ENCODE results near the gene NUFIP2.
"Not testable (repeated sequence)": the region's sequence is repeated elsewhere in the genome, so short reads cannot be mapped to it uniquely, and the experiment has no call there.

Gene NUFIP2

DNA sequence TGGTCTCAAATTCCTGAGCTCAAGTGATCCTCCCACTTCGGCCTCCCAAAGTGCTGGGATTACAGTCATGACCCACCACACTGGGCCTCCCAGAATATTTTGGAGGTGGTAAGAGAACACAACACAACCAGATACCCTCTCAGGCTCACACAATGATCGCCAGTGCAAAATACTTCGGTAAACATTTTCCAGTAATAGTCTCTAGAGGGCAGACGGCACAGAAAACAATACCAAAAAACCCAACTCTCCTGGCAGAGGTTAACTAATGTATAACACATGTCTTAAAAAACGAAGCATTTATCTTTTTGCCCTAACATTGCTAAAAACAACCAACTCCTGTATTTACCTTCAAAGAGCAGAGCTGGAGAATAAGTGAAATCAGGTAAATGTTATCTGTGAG lies 10.5 kb downstream of the NUFIP2 start:
- no peak for DNase-seq (ENCODE audit: low read depth in 1 of 2, low spot score in 1 of 2)

DNA sequence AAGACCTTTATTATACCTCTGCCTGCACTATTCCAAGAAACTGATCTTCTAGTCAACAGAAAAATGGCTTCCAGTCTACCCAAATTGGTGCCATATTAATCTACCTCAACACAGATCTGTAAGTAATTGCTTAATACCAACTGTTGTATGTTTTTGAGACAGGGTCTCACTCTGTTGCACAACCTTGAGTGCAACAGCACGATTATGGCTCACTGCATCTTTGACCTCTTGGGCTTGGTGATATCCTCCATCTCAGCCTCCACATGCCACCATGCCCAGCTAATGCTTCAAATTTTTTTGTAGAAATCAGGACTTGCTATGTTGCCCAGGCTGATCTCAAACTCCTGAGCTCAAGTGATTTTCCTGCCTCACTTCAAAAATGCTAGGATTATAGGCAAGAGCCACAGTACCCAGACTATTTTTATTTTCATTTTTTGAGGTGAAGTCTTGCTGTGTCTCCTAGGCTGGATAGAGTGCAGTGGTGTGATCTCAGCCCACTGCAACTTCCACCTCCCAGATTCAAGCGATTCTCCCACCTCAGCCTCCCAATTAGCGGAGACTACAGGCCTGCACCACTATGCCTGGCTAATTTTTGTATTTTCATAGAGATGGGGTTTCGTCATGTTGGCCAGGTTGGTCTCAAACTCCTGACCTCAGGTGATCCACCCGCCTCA lies 14.4 kb downstream of the NUFIP2 start:
- DNase-seq (ENCODE audit: low read depth in 1 of 2, low spot score in 1 of 2): no peak

DNA sequence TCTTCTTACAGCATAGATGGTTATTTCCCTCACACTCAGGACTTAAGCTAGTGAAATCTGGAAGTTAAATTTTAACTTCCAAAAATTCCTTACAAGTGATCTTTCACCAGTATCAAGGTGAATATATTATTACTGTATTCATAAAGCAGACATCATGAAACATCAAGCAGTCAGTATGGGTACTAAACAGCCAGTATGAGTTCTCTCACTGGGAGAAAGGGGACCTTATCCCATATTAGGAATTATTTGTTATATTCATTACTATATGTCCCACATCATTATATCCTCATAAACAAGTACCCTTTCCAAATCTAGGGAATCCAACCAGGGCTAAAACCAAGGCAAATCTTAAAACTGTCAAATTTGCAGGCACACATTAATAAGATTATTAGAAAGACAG lies 15.3 kb downstream of the NUFIP2 start:
- no peak for DNase-seq (ENCODE audit: low read depth in 1 of 2, low spot score in 1 of 2)

DNA sequence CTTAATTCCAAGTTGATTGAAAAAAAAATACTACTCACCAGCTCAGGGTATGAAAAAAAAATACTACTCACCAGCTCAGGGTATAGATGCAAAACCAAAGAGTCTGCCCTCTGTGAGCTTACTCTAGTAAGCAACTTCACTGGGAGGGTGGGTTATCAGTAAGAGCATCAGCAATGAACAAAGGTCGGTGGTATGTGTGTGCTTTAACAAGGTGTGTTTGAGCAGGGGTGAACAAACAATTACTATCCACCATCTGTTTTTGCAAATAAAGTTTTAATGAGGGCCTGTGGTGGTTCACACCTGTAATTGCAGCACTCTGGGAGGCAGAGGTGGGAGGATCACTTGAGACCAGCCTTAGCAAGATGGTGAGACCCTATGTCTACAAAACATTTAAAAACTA lies 20.0 kb downstream of the NUFIP2 start:
- no peak for DNase-seq (ENCODE audit: low read depth in 1 of 2, low spot score in 1 of 2)

DNA sequence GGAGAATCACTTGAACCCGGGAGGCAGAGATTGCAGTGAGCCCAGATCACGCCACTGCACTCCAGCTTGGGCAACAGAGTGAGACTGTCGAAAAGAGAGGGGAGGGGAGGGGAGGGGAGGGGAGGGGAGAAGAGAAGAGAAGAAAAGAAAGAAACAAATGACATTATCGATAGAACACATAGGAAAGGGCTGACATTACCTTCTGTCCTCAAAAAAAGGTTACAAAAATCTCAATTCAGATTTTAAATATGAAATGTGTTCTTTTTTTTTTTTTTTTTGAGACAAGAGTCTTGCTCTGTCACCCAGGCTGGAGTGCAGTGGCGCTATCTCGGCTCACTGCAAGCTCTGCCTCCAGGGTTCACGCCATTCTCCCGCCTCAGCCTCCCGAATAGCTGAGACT lies 22.0 kb downstream of the NUFIP2 start:
- not testable (repeated sequence) for DNase-seq (ENCODE audit: low read depth in 1 of 2, low spot score in 1 of 2)

DNA sequence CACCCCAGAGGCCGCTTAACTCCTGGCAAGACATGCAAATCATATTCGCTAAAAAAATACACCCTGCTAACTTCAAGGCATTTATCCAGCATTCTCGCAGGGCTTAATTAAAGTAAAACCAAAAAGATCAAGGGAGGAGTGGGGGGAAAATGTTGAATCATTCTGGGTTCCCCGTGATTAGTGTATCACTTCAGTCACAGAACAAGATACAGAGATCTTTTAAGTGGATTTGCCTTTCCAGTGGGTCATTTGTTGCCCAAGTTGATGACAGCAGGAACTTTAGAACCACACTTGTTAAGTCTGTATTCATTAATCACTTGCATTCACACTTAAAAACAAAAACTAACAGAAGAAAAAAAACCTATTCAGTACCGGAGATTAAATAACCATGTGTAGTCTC lies 30.0 kb downstream of the NUFIP2 start:
- no peak for DNase-seq (ENCODE audit: low read depth in 1 of 2, low spot score in 1 of 2)

DNA sequence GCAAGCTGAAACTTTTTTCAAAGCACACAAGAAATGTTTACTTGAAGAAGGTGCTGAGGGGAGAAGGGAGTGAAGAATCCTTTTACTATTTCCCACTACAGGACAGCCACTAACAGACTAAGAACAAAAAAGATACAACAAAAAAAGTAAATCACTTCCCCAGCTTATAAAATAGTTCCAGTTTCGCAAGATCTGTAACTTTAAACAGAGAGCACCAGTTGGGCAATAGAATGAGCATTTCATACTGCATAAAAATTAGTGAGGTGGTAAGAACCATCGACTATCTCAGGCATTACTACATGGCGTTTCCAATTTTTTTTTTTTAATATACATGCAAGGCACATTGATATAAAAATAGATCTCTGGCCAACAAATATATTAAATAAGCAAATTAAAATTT lies 36.2 kb downstream of the NUFIP2 start:
- DNase-seq (ENCODE audit: low read depth in 1 of 2, low spot score in 1 of 2): no peak

DNA sequence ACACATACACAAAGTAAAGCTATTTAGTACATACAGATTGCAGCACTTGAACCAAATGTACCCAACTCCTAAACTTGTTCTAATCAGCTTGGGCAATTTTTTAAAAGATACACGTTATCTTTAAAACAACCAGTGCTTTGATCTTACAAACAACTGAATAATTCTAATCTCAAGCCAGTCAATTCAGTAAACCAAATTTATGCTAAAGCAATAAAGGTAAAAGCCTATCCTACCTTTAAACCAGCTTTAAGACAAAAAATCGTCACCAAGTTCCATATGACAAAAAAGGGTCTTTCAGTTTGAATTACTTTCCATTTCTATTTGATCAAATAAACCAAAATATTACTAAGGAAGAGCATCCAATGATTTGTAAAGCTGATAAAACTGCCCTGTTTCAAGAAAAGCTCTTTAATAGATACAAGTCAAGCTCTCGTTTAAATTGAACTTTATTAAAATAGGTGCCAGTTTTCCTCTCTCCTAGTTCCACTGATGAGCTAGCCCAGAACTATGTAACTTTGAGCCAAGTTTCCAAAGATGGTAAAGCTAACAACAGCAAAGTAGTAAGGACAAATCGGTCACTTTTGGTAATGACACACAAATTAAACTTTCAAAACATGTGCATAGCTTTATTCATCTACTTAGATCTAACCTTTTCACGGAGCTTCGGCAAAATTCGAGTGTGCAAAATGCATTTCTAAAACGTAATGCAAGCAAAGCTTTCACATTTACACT lies 37.0 kb downstream of the NUFIP2 start:
- no peak for DNase-seq (ENCODE audit: low read depth in 1 of 2, low spot score in 1 of 2)

DNA sequence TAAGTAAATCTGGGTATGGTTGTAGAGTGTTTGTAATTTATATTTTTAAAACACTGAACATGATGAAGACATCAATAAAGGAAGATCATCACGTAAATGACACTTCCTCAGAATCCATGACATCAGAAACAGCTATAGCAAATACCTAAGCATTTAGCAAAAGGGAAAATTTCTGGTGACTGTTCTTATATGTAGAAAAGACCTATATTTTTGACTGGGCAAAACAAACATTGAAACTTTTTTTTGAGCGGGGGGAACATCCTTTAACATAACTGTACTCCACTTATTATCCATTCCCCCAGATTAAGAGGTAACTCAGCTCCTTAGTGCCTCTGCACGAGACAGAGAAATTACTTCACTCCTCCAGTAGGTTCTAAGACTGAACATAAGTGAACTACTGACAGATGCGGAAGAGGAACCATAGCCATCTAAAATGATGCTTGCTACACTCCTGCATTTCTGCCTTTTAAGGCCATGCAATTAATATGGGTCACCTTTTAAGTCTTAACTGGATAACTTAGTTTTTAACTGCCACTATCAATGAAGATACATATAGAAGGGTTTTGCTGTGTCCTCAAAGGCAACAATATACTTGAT lies 37.9 kb downstream of the NUFIP2 start:
- DNase-seq (ENCODE audit: low read depth in 1 of 2, low spot score in 1 of 2): no peak

DNA sequence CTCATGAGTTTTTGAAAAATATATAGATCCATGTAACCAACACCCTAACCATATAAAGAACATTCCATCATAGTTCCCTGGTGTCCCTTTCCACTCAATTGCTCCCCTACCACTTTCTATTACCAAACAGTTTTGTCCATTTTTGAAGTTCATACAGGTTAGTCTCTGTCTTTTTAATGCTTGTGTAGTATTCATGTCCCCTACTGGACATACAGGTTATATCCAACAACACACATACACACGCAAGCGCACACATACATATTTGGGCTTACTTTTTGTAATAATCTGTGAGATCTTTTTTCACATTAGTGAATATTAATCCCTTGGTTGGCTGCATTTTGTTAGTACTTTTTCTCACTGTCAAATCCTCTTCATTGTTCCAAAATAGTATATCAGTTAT lies 40.9 kb downstream of the NUFIP2 start:
- no peak for DNase-seq (ENCODE audit: low read depth in 1 of 2, low spot score in 1 of 2)

DNA sequence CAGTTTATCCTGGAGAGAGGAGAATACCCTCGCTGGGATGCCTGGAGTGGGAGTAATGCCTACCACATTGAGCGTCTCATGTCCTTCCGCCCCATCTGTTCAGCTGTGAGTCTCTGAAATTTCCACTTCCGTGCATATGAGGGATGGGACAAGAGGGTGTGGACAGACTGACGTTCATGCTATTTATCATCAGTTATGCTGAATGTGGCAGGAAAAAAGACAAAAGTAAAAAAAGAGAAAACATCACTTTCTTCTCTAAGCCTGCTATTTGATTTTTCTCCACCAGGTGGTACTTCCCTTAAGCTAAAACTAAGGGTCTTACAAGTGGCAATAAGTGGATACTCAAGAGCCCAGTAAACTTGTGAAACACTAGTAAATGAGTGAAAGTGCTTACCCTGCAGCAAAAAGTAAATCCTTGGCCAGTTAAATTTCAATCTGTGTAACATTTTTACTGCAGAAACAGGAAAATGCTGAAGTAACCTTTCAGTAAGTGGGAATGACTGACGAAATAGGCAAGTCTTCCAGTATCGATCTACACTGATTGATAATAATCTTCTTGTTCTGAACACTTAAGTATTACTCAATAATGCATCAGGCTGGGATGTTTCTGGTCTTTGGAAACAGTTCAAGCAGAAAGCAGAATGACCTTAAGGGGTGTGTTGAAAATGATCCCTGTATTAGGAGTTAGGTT lies 41.7 kb downstream of the NUFIP2 start:
- DNase-seq (ENCODE audit: low read depth in 1 of 2, low spot score in 1 of 2): no peak

DNA sequence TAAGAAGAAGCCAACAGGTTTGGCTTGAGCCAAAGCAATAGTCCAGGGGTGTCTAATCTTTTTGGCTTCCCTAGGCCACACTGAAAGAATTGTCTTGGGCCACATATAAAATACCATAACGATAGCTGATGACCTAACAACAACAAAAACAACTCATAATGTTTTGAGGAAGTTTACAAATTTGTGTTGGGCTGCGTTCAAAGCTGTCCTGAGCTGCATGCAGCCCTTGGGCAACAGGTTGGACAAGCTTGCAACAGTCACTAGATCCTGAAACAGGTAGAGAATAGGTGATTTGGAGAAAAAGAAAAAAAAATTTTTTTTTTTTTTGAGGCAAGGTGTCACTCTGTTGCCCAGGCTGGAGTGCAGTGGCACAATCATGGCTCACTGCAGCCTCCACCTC lies 42.8 kb downstream of the NUFIP2 start:
- DNase-seq (ENCODE audit: low read depth in 1 of 2, low spot score in 1 of 2): no peak

DNA sequence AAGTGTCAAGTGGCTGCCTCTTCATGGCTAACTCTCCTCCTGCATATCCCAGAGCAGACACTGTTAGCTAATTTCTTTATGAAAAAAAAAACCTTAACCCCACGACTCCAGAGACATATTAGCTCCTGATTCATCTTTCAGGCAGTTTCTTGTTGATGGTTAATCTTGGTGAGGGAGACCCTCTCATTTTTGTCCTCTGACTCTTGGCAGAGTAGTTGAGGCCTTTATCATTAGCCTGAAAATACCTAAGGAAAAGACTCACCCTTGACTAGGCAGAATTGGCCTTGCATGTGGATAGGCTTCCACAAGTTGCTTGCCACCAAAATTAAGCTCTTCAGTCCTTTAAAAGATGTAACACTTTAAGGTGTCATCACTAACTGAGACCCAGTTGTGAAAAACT lies 43.3 kb downstream of the NUFIP2 start:
- DNase-seq (ENCODE audit: low read depth in 1 of 2, low spot score in 1 of 2): no peak

DNA sequence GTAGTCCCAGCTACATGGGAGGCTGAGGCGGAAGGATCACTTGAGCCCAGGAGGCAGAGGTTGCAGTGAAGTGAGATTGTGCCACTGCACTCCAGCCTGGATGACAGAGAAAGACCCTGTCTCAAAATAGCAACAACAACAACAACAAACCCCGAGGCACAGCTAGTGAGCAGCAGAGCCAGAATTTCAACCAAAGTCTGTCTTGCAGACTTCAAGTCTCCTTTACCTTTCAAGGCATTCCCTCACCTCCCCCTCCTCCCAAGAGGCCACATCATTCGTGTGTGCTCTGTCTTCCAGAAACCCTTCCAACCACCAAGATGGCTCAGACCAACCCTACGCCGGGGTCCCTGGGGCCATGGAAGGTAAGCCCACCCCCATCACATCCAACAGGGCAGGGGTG lies 45.1 kb downstream of the NUFIP2 start:
- DNase-seq (ENCODE audit: low read depth in 1 of 2, low spot score in 1 of 2): no peak

DNA sequence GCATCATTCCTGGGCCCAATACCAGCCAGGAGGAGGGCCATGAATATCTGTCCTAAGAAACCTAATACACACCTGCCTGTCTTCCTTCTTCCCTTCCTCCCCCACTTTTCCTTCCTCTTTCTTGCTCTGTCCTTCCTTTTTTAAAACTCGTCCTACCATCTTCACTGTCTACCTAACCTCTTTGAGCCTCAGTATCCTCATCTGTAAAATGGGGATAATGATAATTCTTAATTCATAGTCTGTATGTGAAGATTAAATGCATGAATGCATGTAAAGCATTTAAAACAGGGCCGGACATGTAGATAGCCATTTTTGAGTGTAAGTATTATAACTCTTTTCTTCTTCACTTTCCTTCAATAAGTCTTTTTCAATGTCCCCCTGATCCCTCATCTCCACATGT lies 46.7 kb downstream of the NUFIP2 start:
- no peak for DNase-seq (ENCODE audit: low read depth in 1 of 2, low spot score in 1 of 2)

DNA sequence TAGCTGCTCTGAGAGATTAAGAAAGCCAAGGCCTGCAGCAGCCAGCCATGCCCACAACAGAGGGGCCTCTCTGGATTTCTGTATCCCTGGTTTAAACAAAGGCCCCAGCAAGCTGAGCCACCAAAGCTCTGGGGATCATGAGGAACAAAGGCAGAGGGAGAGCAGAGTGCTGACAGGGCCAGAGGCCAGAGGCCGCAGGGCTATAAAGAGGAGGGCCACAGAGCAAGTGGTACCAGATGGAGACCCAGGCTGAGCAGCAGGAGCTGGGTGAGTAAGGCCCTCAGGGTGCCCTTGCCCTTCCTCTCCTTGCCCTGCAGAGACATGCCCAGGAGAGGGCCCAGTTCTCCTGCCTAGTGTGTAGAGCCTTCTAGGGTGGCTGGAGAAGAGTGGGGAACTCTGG lies 47.3 kb downstream of the NUFIP2 start, which contains the start of gene CRYBA1:
Gene CRYBA1 (plus strand): TSS at position 232 of the 400 bp plus-strand sequence. CDS start 5 bp downstream, at position 237.
- no peak for DNase-seq (ENCODE audit: low read depth in 1 of 2, low spot score in 1 of 2)

DNA sequence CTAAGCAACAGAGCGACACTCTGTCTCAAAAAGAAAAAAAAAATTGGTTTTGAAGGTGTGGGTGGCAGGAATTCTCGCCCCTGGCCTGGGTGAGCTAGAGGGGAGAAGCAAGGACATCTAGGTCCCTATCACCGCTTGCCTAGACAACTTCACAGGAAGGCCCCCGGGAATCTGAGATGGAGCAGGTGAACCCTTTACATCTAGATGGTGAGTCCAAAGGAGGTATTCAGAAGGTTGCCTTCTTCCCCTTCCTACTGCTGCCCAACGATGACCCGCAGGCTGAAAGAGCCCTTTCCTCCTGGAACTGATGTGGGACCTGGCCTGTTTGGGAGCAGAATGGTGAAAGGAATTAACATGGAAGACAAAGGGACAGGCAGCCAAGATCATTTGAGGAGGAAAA lies 48.5 kb downstream of the NUFIP2 start:
- no peak for DNase-seq (ENCODE audit: low read depth in 1 of 2, low spot score in 1 of 2)

DNA sequence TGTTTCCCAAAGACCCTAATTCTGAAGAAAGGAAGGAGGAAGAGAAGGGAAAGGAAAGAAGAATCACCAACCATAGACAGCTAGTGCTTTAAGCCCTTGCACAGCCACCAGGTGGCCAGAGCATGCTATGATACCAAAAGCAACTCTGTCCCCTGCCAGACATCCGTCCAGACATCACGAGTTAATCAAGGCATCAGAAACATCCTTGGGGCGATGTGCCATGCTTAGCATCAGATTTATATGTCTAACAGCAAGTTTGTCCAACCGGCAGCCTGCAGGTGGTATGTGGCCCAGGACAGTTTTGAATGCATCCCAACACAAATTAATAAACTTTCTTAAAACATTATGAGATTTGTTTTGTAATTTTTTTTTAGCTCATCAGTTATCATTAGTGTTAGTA lies 50.2 kb downstream of the NUFIP2 start:
- no peak for DNase-seq (ENCODE audit: low read depth in 1 of 2, low spot score in 1 of 2)

DNA sequence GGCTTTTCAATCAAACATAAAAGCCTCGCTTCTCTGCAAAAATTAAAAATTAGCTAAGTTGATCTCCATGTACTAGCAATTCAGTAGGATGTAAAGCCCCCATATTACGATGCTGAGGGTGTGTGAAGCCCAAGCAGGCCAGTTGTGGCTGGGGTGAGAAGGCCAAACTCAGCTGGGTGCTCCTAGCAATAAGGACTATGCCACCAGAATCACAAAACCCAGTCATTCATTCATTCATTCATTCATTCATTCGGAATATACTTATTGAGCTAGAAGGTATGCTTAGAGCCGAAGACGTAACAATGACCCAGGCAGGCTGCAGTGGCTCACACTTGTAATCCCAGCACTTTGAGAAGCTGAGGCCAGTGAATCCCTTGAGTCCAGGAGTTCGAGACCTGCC lies 51.2 kb downstream of the NUFIP2 start:
- DNase-seq (ENCODE audit: low read depth in 1 of 2, low spot score in 1 of 2): no peak

DNA sequence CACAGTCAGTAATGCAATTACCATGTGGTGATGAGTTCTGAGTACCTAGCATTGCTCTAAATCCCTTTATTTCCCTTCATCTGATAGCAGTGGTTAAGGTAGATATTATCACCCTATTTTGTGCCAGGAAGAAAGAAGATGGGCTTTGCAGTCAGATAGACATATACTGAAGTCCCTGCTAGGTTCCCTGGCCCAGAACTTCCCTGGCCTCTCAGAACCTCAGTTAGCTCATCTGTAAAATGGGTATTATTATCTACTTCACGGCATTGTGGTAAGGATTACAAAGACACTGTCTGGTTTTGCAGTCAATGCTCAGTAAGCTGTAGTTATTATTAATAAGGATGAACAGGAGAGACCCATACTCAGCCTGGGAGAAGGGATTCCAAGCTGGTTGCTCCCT lies 51.9 kb downstream of the NUFIP2 start:
- DNase-seq (ENCODE audit: low read depth in 1 of 2, low spot score in 1 of 2): no peak

DNA sequence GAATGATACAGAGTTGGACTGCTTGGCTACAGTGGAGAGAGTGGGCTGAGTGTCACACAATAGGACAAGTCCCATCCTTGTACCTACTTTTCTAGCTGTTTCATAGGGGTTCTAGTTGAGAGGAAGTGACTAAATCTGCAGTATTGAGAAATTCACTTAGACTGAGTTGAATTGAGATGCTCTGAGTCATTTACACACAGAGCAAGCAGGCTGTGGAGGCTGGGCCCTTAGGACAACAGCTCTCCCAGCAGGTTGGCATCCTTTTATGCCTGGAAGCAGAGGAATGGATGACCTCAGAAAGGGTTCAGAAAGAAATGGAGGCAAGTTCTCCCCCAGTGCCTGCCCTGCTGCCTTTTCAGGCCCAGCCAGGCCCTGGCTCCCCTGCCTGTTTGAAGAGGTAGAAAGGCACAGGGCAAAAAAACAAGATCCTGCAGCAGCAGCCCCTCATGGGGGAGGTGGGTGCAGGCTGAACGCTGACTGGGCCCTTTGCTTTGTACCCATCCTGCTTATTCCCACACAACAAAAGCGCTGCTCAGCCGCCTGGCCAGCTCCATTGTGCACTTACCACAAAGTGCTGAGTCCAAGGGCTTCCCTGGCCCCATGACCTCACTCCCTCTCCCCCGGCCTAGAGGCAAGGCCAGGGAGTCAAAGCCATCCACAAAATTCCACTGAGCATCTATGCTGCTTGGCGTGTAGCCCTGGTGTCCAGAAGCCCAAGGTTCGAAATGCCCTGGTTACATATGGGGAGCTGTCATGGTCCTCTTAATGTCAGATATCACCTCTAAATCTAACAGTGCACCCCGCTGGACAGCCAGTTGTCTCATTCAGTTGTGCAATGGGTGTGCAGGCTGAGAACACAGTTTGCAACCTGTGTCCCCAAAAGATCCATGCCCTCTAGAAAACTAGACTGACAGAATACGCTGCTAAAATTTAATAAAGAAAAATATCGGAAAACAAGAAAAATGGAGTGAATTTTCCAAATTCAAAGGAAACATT lies 52.7 kb downstream of the NUFIP2 start:
- DNase-seq (ENCODE audit: low read depth in 1 of 2, low spot score in 1 of 2): no peak
